ENCODE data around the gene FBXO4.
"Not testable (repeated sequence)": the region's sequence is repeated elsewhere in the genome, so short reads cannot be mapped to it uniquely, and the experiment has no call there.

The FBXO4 gene

GRCh38 chr5:41978676-41979075 lies 53.6 kb downstream of the FBXO4 start:
- H3K4me1 Mint-ChIP-seq = no peaks in the 10 kb centered on the region

GRCh38 chr5:41980396-41980795 lies 55.3 kb downstream of the FBXO4 start:
- no peaks in the 10 kb centered on the region for H3K4me1 Mint-ChIP-seq
- H3K4me3 Mint-ChIP-seq = no peak overlapping the region
- H3K36me3 Mint-ChIP-seq (ENCODE audit: low read depth) = peaks cover 3% of the 10 kb centered on the region
- H3K27me3 Mint-ChIP-seq (ENCODE audit: low read depth) = no peaks in the 10 kb centered on the region
- peak overlapping the region in 1 of 3 experiments; percentile 8 for H3K27ac Mint-ChIP-seq
- peaks cover 2% of the 10 kb centered on the region for H3K9me3 Mint-ChIP-seq
- no peak for TF ChIP-seq CTCF (IDR thresholded peaks at IDR 0.05; ENCODE audit: unreplicated experiment in 3 of 3)

More at GRCh38 chr5:41978676-41979075, 53.6 kb downstream of the FBXO4 start:
- H3K9me3 Mint-ChIP-seq = peaks cover 7% of the 10 kb centered on the region
- peaks cover 3% of the 10 kb centered on the region for H3K36me3 Mint-ChIP-seq (ENCODE audit: low read depth)
- H3K27me3 Mint-ChIP-seq (ENCODE audit: low read depth) = no peaks in the 10 kb centered on the region
- no peak overlapping the region for H3K4me3 Mint-ChIP-seq
- TF ChIP-seq CTCF (IDR thresholded peaks at IDR 0.05; ENCODE audit: unreplicated experiment in 3 of 3) = no peak
- no peak overlapping the region for H3K27ac Mint-ChIP-seq

GRCh38 chr5:41980870-41981269 lies 55.8 kb downstream of the FBXO4 start:
- H3K4me1 Mint-ChIP-seq = no peaks in the 10 kb centered on the region
- no peaks in the 10 kb centered on the region for H3K9me3 Mint-ChIP-seq
- peaks cover 3% of the 10 kb centered on the region for H3K36me3 Mint-ChIP-seq (ENCODE audit: low read depth)
- TF ChIP-seq CTCF (IDR thresholded peaks at IDR 0.05; ENCODE audit: unreplicated experiment in 3 of 3) = no peak
- no peaks in the 10 kb centered on the region for H3K27me3 Mint-ChIP-seq (ENCODE audit: low read depth)
- no peak overlapping the region for H3K27ac Mint-ChIP-seq
- H3K4me3 Mint-ChIP-seq = no peak overlapping the region

GRCh38 chr5:41982858-41983257 lies 57.8 kb downstream of the FBXO4 start:
- not testable (repeated sequence) for H3K27ac Mint-ChIP-seq; H3K27me3 Mint-ChIP-seq (ENCODE audit: low read depth); H3K36me3 Mint-ChIP-seq (ENCODE audit: low read depth); H3K4me3 Mint-ChIP-seq; H3K4me1 Mint-ChIP-seq; H3K9me3 Mint-ChIP-seq

DNA sequence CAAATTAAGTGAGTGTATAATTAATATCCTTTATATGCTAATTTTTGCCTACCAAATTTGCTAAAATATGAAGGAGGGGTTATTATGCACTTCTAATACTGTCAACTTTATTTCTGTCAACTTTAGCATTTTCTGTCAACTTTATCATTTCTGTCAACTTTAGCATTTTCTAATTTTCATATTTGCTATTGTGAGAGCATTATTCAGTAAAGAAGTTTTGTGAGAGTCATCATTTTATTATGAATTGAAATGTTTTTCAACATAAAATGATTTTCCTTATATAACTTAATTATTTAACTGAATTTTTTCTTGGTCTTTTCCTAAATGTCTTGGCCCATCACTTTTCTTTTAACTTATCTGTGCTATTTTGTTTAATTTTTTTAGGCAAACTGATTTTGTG lies 58.2 kb downstream of the FBXO4 start:
- H3K9me3 Mint-ChIP-seq = no peaks in the 10 kb centered on the region
- no peaks in the 10 kb centered on the region for H3K27me3 Mint-ChIP-seq (ENCODE audit: low read depth)
- no peak for TF ChIP-seq CTCF (IDR thresholded peaks at IDR 0.05; ENCODE audit: unreplicated experiment in 3 of 3)
- H3K4me3 Mint-ChIP-seq = no peak overlapping the region
- no peaks in the 10 kb centered on the region for H3K36me3 Mint-ChIP-seq (ENCODE audit: low read depth)
- H3K27ac Mint-ChIP-seq = no peak overlapping the region
- H3K4me1 Mint-ChIP-seq = no peaks in the 10 kb centered on the region

- no peaks in the 10 kb centered on the region for H3K27me3 Mint-ChIP-seq (ENCODE audit: low read depth)
- H3K4me3 Mint-ChIP-seq = no peak overlapping the region
- H3K36me3 Mint-ChIP-seq (ENCODE audit: low read depth) = no peaks in the 10 kb centered on the region
- H3K4me1 Mint-ChIP-seq = no peaks in the 10 kb centered on the region
- TF ChIP-seq CTCF (IDR thresholded peaks at IDR 0.05; ENCODE audit: unreplicated experiment in 3 of 3) = no peak
- H3K9me3 Mint-ChIP-seq = no peaks in the 10 kb centered on the region
- H3K27ac Mint-ChIP-seq = no peak overlapping the region
Measured at GRCh38 chr5:41985945-41986695, 61.0 kb downstream of the FBXO4 start.
